ENCODE data around the gene DAZAP1.

The DAZAP1 gene

GRCh38 chr19:1440418-1440801 lies 33.0 kb downstream of the DAZAP1 start:
- DNase-seq: no peak

- no peak for DNase-seq
Observed at GRCh38 chr19:1441022-1441426, 33.6 kb downstream of the DAZAP1 start.

GRCh38 chr19:1441677-1442438 lies 34.5 kb downstream of the DAZAP1 start:
- no peak for DNase-seq

- DNase-seq: peak; percentile 88
Observed at GRCh38 chr19:1445185-1445931, 38.0 kb downstream of the DAZAP1 start.

- no peak for DNase-seq
Observed at GRCh38 chr19:1445932-1446712, 38.7 kb downstream of the DAZAP1 start.

GRCh38 chr19:1446713-1447481 lies 39.5 kb downstream of the DAZAP1 start:
- DNase-seq: peak; percentile 65

GRCh38 chr19:1447504-1447903 lies 40.1 kb downstream of the DAZAP1 start:
- DNase-seq: no peak

GRCh38 chr19:1447944-1448343 lies 40.6 kb downstream of the DAZAP1 start:
- no peak for DNase-seq

GRCh38 chr19:1449467-1450442 lies 42.4 kb downstream of the DAZAP1 start, which contains the start of gene APC2:
Gene APC2 (plus strand): TSS chr19:1450121. CDS start chr19:1453002, 2,881 bp downstream.
- DNase-seq: no peak

- DNase-seq: no peak
Observed at GRCh38 chr19:1450735-1451731, 43.6 kb downstream of the DAZAP1 start.

- no peak for DNase-seq
Observed at GRCh38 chr19:1451916-1452801, 44.8 kb downstream of the DAZAP1 start.

GRCh38 chr19:1452802-1453524 lies 45.6 kb downstream of the DAZAP1 start:
- DNase-seq: no peak

- no peak for DNase-seq
Observed at GRCh38 chr19:1453525-1454364, 46.4 kb downstream of the DAZAP1 start.

GRCh38 chr19:1455002-1455335 lies 47.6 kb downstream of the DAZAP1 start:
- no peak for DNase-seq

GRCh38 chr19:1455336-1456120 lies 48.1 kb downstream of the DAZAP1 start:
- no peak for DNase-seq

All from right kidney (tissue), 1 donor.